ENCODE data around the gene RETREG1. TPM values are rescaled to one million over a fixed set of nuclear protein-coding genes. Genes with fewer than 3 reads are reported as not detected.

The RETREG1 gene
- total and polyA plus RNA-seq, 9 donors, result 1.0 to 20.0 (median 4.0) TPM

DNA sequence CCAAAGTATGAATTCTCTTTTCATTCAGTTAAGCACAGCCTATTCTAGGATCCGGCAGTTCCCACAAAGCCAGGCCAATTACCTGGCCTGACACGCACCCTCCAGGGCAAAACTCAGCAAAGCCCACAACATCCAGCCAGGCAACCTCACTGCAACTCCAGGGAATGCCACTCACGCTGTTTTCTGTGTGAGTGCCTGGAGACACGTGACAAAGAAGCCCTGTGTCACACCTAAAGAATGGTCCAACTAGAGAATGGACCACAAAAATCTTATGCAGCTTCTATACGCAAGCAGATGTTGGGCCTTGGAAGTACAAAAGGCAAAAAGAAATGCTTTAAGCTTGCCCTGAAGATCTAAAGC is 20.2 kb downstream of the RETREG1 start:
- intact Hi-C loops (cut with DNase I), result no loop called here
- no peaks in the 10 kb centered on the region for H3K4me1 ChIP-seq (ENCODE audit: insufficient read depth)
- no peaks in the 10 kb centered on the region for H3K36me3 ChIP-seq
- TF ChIP-seq POLR2A (IDR thresholded peaks at IDR 0.05) (no peak), EP300 (IDR thresholded peaks at IDR 0.05) (no peak)
- TF ChIP-seq, protein P1, sequence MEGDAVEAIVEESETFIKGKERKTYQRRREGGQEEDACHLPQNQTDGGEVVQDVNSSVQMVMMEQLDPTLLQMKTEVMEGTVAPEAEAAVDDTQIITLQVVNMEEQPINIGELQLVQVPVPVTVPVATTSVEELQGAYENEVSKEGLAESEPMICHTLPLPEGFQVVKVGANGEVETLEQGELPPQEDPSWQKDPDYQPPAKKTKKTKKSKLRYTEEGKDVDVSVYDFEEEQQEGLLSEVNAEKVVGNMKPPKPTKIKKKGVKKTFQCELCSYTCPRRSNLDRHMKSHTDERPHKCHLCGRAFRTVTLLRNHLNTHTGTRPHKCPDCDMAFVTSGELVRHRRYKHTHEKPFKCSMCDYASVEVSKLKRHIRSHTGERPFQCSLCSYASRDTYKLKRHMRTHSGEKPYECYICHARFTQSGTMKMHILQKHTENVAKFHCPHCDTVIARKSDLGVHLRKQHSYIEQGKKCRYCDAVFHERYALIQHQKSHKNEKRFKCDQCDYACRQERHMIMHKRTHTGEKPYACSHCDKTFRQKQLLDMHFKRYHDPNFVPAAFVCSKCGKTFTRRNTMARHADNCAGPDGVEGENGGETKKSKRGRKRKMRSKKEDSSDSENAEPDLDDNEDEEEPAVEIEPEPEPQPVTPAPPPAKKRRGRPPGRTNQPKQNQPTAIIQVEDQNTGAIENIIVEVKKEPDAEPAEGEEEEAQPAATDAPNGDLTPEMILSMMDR (IDR thresholded peaks at IDR 0.05), result no peak
- H3K27me3 ChIP-seq, result no peaks in the 10 kb centered on the region
- H3K27ac ChIP-seq, result no peak overlapping the region
- no peak overlapping the region for H3K4me3 ChIP-seq
- H3K9me3 ChIP-seq, result no peaks in the 10 kb centered on the region
- 85 to 90% (median 90%) methylated on average over 5 of the region's 5 CpGs for WGBS, 3 donors
- no peak for DNase-seq

DNA sequence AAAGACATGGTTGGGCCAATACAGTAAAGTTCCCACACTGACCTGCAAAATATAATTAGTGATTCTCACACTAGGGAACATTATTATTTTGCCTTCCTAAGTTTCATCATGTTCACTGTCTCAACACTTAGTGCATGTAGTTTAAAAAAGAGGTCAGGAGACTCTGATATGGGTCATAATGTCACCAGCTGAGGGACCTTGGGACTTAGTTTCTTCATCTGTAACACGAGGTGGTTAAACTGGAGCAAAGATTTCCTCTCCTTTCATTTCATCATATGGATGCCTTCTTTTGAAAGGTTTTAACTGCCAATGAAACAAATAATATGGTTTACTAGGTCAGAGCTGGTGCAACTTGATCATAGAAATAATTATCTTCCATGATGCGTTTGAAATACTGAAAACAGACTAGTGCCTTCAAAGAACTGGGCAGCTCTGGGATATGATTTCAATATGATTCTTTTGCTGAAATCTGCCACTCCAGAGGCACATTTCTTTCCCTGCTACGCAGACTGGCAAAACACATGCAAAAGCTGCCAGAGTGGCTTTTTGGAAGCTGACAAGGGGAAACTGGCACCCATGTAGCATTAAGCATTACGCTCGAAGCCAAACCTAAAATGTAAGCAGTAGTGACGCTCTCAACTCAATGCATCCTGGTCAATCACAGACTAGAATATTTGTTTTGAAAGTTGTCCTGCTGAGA is 20.8 kb downstream of the RETREG1 start:
- Histone ChIP-seq H3K4me1 (ENCODE audit: insufficient read depth) (no peaks in the 10 kb centered on the region), H3K4me3 (no peak overlapping the region), H3K27ac (no peak overlapping the region), H3K36me3 (no peaks in the 10 kb centered on the region), H3K9me3 (no peaks in the 10 kb centered on the region), H3K27me3 (no peaks in the 10 kb centered on the region)
- DNase-seq, result no peak
- intact Hi-C loops (cut with DNase I), result no loop called here
- WGBS, 3 donors, result 84 to 87% (median 86%) methylated on average over 6 of the region's 6 CpGs
- TF ChIP-seq, protein P1 (IDR thresholded peaks at IDR 0.05), result no peak
- no peak for TF ChIP-seq POLR2A (IDR thresholded peaks at IDR 0.05)
- TF ChIP-seq EP300 (IDR thresholded peaks at IDR 0.05), result no peak

DNA sequence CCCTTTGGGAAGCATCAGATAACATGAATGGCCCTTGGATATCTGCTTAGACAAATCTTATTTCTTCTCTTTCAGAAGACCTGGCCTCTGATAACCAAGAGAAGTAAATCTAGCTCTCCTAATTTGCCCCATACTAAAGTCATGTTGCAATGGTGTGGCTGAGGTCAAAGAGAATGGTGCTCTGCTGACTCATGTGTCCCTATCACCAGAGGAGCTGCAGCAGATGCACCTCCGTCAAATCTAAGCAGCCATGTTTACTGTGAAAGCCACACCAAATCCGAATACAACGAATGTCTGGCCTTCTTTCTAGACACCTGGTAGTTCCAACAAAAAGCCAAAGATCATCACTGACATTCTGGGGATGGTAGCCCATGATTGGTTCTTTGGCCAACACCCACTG is 23.2 kb downstream of the RETREG1 start:
- WGBS, 3 donors, result 87 to 90% (median 89%) methylated on average over 3 of the region's 3 CpGs
- Histone ChIP-seq H3K4me1 (ENCODE audit: insufficient read depth) (no peaks in the 10 kb centered on the region), H3K4me3 (no peak overlapping the region), H3K27me3 (no peaks in the 10 kb centered on the region), H3K9me3 (no peaks in the 10 kb centered on the region), H3K36me3 (no peaks in the 10 kb centered on the region), H3K27ac (no peak overlapping the region)
- TF ChIP-seq EP300 (IDR thresholded peaks at IDR 0.05) (no peak), POLR2A (IDR thresholded peaks at IDR 0.05) (no peak)
- TF ChIP-seq, protein P1 (IDR thresholded peaks at IDR 0.05), result no peak
- intact Hi-C loops (cut with DNase I), result no loop called here
- DNase-seq, result no peak

DNA sequence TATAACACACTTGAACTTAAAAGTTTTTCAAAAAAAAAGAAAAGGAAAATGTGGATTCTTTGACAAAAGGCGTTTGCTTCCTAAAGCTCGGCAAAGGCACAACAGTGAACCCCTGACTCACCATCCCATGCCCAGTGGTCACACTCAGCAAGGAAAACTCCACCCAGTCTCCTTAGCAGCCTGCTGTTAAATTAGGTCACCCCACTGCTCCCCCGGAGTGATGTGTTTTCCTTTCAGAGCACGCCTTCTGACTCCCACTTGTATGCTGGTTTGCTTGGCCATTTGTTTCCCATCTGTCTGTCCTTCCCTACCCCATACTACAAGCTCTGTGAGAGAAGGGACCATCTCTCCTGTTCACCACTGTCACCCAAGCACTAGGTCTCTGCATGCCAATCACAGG is 23.8 kb downstream of the RETREG1 start:
- Histone ChIP-seq H3K36me3 (no peaks in the 10 kb centered on the region), H3K4me3 (no peak overlapping the region), H3K27me3 (no peaks in the 10 kb centered on the region), H3K9me3 (no peaks in the 10 kb centered on the region), H3K4me1 (ENCODE audit: insufficient read depth) (no peaks in the 10 kb centered on the region), H3K27ac (no peak overlapping the region)
- TF ChIP-seq, protein P1 (IDR thresholded peaks at IDR 0.05), result no peak
- TF ChIP-seq EP300 (IDR thresholded peaks at IDR 0.05), result no peak
- no peak for TF ChIP-seq POLR2A (IDR thresholded peaks at IDR 0.05)
- WGBS, 3 donors, result 61 to 65% (median 65%) methylated on average over 4 of the region's 4 CpGs
- intact Hi-C loops (cut with DNase I), result no loop called here
- no peak for DNase-seq
